Hepatocyte (in vitro differentiated cells): ENCODE results near the gene POLD2. TPM values are rescaled to one million over a fixed set of nuclear protein-coding genes. Genes with fewer than 3 reads are reported as not detected.
A peak's percentile ranks its signal among the peaks of the same experiment; 100 is the strongest.

ENCODE experiments used
- DNase-seq: peaks from one replicate; pipeline ENCODE4 v3.0.0-alpha.2; 2016; ENCODE audit warnings: low spot score
- H2AFZ ChIP-seq: fragments of 200-600 bp; sonication (generic); 2 replicates; pipeline ENCODE4 v1.6.0; 2016; ENCODE audit warnings: antibody characterized with exemption, mild to moderate bottlenecking
- H3K27ac ChIP-seq: fragments of 200-600 bp; sonication (generic); 2 replicates; pipeline ENCODE4 v1.5.1; 2016; ENCODE audit warnings: mild to moderate bottlenecking
- H3K27me3 ChIP-seq: fragments of 200-600 bp; sonication (generic); 2 replicates; pipeline ENCODE4 v1.6.1; 2016
- H3K36me3 ChIP-seq: fragments of 200-600 bp; sonication (generic); replicated peaks from 2 replicates; pipeline ENCODE4 v1.5.1; 2016; ENCODE audit warnings: low read depth; ENCODE audit not compliant: insufficient read depth
- H3K4me1 ChIP-seq: fragments of 200-600 bp; sonication (generic); 2 replicates; pipeline ENCODE4 v1.5.1; 2016; ENCODE audit warnings: mild to moderate bottlenecking, moderate library complexity; ENCODE audit not compliant: insufficient read depth
- H3K4me2 ChIP-seq: fragments of 200-600 bp; sonication (generic); 2 replicates; pipeline ENCODE4 v1.6.0; 2016
- H3K4me3 ChIP-seq: fragments of 200-600 bp; sonication (generic); 2 replicates; pipeline ENCODE4 v1.5.1; 2016; ENCODE audit warnings: mild to moderate bottlenecking
- H3K79me2 ChIP-seq: fragments of 200-600 bp; sonication (generic); 2 replicates; pipeline ENCODE4 v1.6.0; 2017; ENCODE audit warnings: mild to moderate bottlenecking
- H3K9me2 ChIP-seq: fragments of 200-600 bp; sonication (generic); replicated peaks from 2 replicates; pipeline ENCODE4 v1.6.0; 2017; ENCODE audit warnings: mild to moderate bottlenecking; ENCODE audit not compliant: insufficient read depth
- H3K9me3 ChIP-seq: fragments of 200-600 bp; sonication (generic); 2 replicates; pipeline ENCODE4 v1.5.1; 2016; ENCODE audit warnings: low read depth, mild to moderate bottlenecking
- H4K20me1 ChIP-seq: fragments of 200-600 bp; sonication (generic); 2 replicates; pipeline ENCODE4 v1.6.0; 2016; ENCODE audit warnings: mild to moderate bottlenecking; ENCODE audit not compliant: insufficient read depth, poor library complexity, severe bottlenecking
- CTCF ChIP-seq: fragments of 200-600 bp; sonication (generic); IDR thresholded peaks from 2 replicates; pipeline ENCODE4 v1.5.1; 2016; ENCODE audit warnings: antibody characterized with exemption, mild to moderate bottlenecking; ENCODE audit not compliant: poor library complexity
- EZH2 ChIP-seq: fragments of 200-600 bp; sonication (generic); IDR thresholded peaks from 2 replicates; pipeline ENCODE4 v1.6.1; 2016; ENCODE audit warnings: antibody characterized with exemption, mild to moderate bottlenecking, borderline replicate concordance
- EZH2phosphoT487 ChIP-seq: fragments of 200-600 bp; sonication (generic); IDR thresholded peaks from one replicate; pipeline ENCODE4 v1.6.1; 2018; ENCODE audit warnings: antibody characterized with exemption, mild to moderate bottlenecking, low read depth, moderate library complexity; ENCODE audit not compliant: unreplicated experiment, severe bottlenecking
- WGBS: methylation state at CpG from one replicate; pipeline ENCODE4 v1.1.6; 2016; ENCODE audit warnings: low lambda C conversion rate; ENCODE audit errors: missing lambda C conversion rate; 5-methylcytosine and 5-hydroxymethylcytosine counted together
- polyA plus RNA-seq: library from polyadenylated mRNA; unstranded; fragments of >200 nt; fragmentation: Nextera tagmentation; extraction: Ambion mirVana; gene quantifications from 2 replicates; pipeline ENCODE4 v1.2.1, GENCODE V29; 2016
- total RNA-seq: library from RNA; depleted of rRNA; stranded (reverse); fragments of >200 nt; gene quantifications from 2 replicates; pipeline ENCODE4 v1.2.3, GENCODE V29; 2014

Gene POLD2
- total and polyA plus RNA-seq, 2 experiments from 2014 or later, result 59.9 to 110 TPM

GRCh38 chr7:44107961-44108767, 15.2 kb downstream of the POLD2 start:
- 95% methylated on average over 16 of the region's 21 CpGs for WGBS
- H3K4me1 ChIP-seq, result peaks cover 14% of the 10 kb centered on the region
- H3K27me3 ChIP-seq, result peaks cover 8% of the 10 kb centered on the region
- no peak overlapping the region for H3K4me3 ChIP-seq
- H3K79me2 ChIP-seq, result peaks cover 5% of the 10 kb centered on the region
- no peak overlapping the region for H2AFZ ChIP-seq
- H3K9me3 ChIP-seq, result no peaks in the 10 kb centered on the region
- TF ChIP-seq CTCF (no peak), EZH2 (no peak), EZH2phosphoT487 (no peak)
- H3K9me2 ChIP-seq, result no peaks in the 10 kb centered on the region
- H3K36me3 ChIP-seq, result no peaks in the 10 kb centered on the region
- no peak overlapping the region for H3K4me2 ChIP-seq
- no peak for DNase-seq
- H4K20me1 ChIP-seq, result no peaks in the 10 kb centered on the region
- H3K27ac ChIP-seq, result no peak overlapping the region

- Histone ChIP-seq H2AFZ (no peak overlapping the region), H3K36me3 (no peaks in the 10 kb centered on the region), H3K4me1 (peaks cover 14% of the 10 kb centered on the region), H3K27ac (no peak overlapping the region), H3K4me2 (no peak overlapping the region), H3K27me3 (peaks cover 8% of the 10 kb centered on the region), H3K4me3 (no peak overlapping the region), H3K9me3 (no peaks in the 10 kb centered on the region), H3K79me2 (peaks cover 5% of the 10 kb centered on the region), H4K20me1 (no peaks in the 10 kb centered on the region), H3K9me2 (no peaks in the 10 kb centered on the region)
- no peak for DNase-seq
- no peak for TF ChIP-seq CTCF
- no peak for TF ChIP-seq EZH2
- TF ChIP-seq EZH2phosphoT487, result no peak
- WGBS, result 93% methylated on average over 18 of the region's 18 CpGs
These were observed 16.0 kb downstream of the POLD2 start for GRCh38 chr7:44107116-44107960.

- Histone ChIP-seq H3K27me3 (peaks cover 8% of the 10 kb centered on the region), H4K20me1 (no peaks in the 10 kb centered on the region), H3K4me2 (peak overlapping the region; percentile 91), H3K36me3 (no peaks in the 10 kb centered on the region), H3K4me3 (no peak overlapping the region), H2AFZ (no peak overlapping the region), H3K27ac (no peak overlapping the region), H3K9me3 (no peaks in the 10 kb centered on the region), H3K4me1 (peaks cover 14% of the 10 kb centered on the region), H3K79me2 (peaks cover 5% of the 10 kb centered on the region), H3K9me2 (no peaks in the 10 kb centered on the region)
- DNase-seq, result no peak
- TF ChIP-seq EZH2phosphoT487, result no peak
- TF ChIP-seq CTCF, result no peak
- TF ChIP-seq EZH2, result no peak
- WGBS, result 95% methylated on average over 10 of the region's 10 CpGs
These were observed 16.9 kb downstream of the POLD2 start for GRCh38 chr7:44106311-44107065.
